ENCODE data around the gene PHB1.
"Not testable (repeated sequence)": the region's sequence is repeated elsewhere in the genome, so short reads cannot be mapped to it uniquely, and the experiment has no call there.

The PHB1 gene

DNA sequence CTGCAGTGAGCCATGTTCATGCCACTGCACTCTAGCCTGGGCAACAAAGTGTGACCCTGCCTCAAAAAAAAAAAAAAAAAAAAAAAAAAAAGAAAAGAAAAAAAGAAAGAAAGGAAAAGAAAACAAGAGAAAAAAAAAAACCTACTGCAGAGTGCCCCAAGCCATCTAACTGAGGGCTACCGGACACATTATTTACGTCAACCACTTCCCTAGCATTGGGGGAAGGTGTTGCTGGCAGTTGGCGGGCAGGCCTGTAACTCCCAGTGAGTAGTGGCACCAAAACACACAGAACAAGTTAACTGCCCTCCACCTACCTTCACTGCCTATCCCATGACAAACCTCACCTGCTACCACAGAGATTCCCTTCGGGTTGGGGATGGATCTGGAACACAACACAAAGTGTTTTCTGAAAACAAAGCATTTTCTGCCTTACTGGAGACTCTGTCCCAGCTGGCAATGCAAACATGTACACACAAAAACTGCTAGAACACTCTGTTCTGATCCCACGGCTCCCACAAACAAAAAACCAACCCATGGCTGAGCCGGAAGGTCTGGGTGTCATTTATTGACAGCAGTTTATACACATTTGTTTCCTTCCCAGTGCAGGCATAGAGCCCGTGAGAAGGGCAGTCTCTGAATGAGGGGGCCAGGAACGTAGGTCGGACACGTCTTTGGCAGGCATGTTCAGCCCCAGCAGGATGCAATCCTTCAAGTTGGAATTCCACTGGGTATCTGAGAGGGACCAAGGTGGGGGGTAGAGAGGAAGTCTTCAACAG lies 11.0 kb downstream of the PHB1 start:
- no peak for DNase-seq

DNA sequence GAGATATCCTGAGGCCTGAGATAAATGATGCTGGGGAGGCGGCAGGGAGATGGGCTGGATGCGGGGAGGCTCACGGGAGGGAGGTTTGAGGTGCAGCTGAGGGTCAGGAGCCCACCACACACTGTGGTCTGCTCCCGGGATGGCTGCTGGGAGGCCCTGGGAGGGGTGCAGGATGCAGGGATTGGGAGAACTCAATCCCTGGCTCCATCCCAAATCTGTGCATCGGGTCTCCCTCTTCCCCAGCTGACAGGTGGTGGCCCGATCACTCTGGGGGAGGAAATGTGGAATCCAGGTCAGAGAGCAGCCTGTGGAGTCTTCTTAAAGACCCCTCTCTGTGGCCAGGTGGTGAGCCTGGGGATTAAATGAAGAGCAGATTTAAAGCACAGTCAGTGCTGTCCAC lies 12.0 kb downstream of the PHB1 start:
- DNase-seq = no peak

DNA sequence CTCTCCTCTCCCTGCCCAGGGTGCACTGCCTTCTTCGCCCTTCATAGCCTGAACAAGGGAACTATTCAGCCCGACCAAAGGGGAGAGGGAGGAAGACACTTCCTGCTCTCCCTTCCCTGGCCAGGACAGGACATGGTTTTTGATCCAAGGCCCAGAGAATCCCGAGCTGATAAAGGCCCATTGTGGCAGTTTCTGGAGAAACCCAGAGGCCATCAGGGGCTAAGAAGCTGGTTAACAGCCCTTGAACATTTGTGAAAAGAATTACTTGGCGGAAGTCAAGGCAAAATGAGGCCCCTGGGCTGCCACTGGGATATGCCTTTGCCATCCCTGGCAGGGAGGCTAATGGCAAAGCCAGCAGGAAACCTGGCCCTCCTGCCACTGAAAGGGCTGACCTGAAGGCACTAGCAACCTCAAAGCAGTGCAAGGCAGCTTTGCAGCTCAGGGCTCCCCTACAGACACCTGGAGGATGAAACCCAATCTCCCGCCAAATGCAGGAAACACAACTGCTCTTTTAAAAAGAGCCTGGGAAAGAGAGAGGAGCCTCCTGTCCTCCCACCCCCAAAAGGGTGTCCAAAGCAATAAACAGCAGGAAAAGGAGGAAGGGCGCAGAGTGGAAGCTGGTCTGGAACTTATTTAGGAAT lies 12.6 kb downstream of the PHB1 start:
- no peak for DNase-seq

DNA sequence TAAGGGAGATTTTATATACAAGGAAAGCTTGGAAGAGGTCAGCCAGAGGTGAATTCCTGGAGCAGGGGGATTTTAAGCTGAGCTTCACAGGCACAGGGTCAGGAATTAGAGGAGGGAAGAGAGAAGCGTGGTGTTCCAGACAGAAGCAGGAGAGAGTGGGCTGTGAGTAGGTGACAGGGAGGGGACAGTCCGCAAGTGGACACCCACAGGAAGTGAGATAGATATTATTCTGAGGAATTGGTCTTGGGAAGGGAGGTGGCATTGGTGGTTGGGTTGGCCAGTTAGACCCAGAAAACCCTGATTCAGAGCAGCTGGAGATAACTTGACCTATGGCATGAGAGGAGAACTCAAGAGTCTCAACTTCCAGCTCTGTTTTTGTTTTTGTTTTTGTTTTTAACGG lies 14.7 kb downstream of the PHB1 start:
- no peak for DNase-seq

DNA sequence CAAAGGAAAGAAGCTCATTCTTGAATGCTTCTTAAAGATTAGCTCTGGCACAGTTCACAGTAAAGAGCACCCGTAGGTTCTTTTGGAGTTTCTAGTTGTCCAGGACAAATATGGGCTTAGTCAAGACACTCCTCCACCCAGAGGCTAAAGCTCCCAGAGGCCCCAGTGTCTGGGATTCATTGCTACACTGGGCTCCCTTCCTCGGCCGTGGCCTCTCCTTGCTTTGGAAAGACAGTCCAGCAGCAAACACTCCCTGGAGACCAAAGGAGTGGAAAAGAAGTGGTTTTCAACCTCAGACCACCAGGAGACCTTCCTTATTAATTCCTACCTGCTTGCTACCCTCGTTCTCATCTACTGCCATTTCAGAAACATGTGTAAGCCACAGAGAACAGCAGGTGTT lies 17.1 kb downstream of the PHB1 start:
- no peak for DNase-seq

DNA sequence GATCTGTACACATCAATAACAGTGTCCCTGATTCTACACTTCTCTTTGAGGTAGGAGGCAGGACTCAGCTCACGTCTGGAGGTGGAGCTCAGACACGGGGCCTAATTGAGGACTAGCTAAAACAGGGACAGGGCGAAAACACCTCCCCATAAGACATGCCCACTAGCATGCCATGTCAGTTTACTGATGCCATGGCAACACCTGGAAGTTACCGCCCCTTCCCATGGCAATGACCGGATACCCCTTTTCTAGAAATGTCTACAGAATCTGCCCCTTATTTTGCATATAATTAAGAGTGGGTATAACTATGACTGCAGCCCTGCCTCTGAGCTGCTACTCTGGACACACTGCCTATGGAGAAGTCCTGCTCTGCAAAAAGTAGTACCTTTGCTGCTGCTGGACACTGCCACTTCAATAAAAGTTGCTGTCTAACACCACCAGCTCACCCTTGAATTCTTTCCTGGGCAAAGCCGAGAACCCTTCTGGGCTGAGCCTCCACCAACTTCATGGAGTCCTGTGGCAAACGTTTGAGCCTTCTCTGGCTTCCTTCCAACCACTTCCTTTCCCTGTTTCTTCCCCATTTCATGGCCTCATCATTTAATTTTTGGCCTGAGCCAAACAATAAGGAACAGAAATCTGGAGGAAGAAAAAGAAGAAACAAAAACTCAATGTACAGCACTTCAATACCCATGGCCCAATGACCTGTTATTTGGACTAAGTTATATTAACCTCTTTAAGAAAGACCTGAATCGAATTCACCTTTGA lies 21.0 kb downstream of the PHB1 start:
- no peak for DNase-seq

DNA sequence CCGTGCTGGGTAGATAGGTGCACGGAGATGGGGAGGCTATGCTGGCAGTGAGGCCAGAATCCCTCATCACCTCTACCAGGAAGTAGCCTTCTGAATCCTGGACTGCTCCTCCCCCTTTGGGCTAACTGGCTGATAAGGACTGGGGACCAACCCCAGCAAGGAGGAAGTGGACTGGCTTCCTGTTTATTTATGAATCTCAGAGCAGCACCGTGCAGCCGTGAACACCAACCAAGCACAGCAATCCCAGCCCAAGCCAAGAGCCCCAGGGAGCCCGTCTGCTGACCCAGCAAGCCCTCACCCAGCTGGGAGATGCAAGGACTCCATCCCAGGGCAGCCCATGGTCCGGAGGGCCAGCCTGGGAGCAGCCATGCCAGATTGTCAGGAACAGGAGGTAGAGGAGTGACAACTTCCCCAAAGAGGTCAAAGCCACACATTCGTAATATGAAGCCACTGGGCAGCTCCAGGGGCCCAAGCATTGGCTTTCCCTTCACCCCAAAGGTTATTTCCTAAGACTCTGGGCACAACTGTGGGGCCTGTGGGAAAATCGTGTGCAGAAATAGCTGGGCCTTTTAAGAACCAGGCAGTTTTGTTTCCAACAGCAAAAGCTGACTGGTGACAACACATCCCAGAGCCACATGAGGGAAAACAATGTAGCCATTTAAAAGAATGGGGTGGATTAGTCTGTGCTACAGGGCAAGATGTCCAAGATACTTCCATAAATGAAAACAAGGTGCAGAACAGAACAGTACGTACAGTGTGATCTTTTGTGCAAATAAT lies 23.9 kb downstream of the PHB1 start:
- DNase-seq = no peak

DNA sequence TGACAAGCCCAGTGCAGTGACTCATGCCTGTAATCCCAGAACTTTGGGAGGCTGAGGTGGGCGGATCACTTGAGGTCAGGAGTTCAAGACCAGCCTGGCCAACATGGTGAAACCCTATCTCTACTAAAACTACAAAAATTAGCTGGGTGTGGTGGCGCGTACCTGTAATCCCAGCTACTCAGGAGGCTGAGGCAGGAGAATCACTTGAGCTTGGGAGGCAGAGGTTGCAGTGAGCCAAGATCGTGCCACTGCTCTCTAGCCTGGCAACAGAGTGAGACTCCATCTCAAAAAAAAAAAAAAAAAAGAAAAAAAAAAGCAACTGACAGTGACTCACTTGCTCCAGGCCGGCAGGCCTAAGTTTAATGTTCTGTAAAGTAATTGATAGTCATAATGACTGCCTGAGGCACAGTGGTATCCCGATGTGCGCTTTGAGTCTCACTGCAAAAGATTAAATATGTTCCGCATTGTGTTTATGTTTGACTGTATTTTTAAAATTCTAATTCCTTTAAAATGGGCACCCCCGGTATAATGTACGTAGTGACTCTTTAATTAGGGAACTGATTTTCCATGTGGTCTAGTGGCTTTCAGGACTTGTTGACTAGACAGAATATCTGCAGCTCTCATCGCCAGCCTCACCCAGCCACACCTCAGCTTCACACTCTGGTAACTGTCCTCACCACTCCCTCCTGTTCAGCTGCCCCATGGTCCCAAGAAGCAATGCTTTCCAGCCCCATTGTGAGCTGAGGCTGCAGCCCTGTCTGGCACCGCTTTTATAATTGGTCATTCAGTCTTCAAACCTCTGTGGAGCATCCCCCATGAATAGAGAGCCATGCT lies 25.0 kb downstream of the PHB1 start:
- not testable (repeated sequence) for DNase-seq

DNA sequence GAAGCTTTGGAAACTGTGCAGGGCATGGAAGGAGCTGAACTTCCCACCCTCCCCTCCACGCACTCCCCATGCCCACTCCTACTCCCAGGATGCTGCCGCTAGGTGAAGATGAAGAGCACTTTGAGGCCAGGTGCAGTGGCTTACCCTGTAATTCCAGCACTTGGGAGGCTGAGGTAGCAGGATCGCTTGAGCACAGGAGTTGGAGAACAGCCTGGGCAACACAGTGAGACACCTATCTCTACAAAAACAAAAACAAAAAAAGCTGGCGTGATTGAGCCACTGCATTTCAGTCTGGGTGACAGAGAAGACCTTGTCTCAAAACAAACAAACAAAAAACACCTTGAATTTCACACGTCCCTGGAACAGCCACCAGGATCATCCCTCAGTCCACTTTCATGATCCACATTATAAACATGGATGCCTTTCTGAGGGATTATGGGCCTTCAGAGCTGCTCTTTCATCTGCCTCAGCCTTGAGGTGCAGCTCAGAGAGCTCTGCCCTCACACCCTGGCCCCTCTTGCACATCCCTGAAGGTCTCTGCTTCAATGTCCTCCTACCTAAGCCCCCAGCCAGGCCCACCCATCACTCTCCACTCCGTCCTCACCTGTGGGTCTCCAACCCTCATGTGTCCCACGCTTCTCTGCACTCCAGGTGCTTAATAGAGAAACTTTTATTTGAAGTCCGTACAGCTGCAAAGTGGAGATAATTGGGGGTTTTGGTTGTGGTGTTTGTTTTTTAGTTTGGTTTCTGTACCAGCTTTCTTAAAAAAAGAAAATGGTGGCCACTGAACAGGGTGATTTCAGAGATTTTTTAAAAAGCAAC lies 25.8 kb downstream of the PHB1 start:
- no peak for DNase-seq

DNA sequence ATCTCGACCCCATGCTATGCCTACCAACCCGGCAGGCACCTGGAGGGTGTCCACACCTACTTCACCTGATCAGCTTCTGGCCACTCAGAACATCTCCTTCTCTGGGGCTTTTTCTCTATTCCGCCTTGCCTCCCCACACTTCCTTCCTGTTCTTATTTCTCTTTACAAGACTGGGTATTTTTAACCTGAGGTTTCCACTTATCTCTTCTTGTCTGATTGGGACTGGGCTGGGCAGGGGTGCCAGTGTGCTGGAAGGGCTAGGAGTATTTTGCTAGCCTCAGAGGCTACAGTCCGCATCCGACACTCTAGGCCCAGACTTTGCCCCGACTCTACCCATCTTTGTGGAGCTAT lies 26.4 kb downstream of the PHB1 start:
- DNase-seq = no peak

DNA sequence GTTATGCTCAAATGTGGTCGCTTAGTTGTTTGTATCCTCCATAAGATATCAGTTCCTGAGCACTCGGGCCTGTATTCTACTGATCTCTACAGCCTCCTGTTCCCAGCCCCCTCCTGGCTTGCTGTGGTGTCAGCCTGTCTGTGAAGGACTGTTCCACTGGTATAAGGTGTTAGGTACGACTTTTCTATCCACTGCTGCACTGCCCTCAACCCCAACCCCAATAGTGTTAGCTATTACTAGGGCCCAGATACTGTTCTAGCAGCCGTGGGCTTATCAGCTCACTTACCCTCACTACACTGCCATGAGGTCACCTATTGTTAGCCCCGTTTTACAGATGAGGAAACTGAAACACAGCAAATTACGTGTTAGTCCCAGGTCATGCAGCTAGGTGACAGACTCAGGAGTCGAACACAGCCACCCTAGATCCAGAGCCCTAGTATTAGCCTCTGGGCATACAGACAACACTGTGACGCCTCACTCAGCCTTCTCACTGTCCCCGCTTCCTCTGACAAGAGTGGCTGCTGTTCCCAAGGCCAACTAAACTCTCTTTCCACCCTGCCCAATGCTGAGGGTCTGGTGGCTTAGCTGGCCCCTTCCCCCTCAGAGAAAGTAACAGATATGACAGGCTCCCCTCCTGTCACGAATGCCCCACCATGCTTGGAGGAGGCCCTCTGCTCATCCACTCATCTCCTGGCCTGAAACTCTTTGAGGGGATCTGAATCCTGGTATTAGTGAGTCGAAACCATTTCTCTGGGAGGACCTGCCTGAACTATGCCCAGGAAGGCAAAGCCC lies 27.0 kb downstream of the PHB1 start:
- DNase-seq = no peak

DNA sequence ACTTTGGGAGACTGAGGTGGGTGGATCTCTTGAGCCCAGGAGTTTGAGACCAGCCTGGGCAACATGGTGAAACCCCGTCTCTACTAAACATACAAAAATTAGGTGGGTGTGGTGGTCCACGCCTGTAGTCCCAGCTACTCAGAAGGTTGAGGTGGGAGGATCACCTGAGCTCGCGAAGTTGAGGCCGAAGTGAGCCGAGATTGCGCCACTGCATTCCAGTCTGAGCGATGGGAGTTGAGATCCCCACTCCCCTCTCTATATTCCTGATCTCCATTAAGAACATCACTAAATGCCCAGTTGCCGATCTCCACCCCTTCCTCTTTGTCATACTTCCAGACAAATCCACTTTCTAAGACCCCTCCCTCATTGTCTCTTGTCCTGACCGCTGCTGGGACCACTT lies 28.3 kb downstream of the PHB1 start:
- DNase-seq = no peak

DNA sequence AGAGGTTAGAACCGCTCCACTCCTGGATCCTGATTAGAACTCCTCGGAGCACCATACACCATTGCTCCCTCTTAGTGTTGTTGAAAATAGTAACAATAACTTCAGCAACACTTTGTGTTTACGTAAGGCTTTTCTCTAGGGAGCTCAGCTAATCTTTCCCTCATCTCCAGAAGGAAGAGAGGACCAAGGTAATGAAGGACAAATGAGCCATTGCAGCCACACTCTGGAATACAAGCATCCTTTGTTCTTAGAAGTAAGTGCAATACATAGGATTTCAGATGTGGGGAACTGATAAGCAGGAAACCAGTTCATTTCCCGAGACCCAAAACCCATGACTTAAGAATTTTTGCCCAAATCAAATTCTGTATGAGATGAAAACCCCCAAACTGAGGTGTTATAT lies 29.7 kb downstream of the PHB1 start:
- DNase-seq = no peak

DNA sequence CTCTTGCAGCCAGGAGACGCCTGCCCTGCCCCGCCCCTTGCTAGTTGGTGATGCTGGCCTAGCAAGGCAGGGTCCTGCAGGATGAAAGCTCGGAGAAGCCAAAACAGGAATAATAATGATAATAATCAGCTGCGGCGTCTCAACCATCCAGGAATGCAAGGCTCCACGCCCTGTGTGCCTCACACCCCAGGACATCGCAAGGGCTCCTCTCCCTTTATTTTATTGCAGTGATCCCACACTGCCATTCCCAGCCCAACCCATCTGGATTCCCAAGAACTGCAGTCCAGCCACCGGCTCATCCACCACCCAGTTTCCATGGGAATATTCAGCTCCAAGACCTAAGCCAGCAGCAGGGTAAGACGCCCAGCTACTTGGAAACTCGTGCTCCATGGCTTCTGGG lies 31.6 kb downstream of the PHB1 start:
- DNase-seq = no peak

DNA sequence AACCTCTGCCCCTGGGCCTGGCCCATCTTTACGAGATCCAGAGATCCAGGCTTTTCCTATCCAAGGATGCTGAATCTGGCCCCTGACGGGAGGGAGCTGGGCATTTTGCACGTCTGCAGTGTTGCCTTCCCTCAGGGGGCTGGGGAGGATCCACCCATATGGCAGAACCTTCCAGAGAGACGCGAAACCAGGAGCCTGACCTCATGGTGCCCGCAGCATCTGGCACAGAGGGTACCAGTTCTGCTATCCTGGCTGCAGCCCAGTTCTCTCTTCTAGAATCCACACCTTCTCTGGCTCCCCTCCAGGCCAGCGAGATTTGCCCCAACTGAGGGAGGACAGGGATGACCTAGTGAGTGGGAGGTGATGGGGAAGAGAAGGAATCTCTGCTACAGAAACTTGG lies 32.1 kb downstream of the PHB1 start:
- no peak for DNase-seq

DNA sequence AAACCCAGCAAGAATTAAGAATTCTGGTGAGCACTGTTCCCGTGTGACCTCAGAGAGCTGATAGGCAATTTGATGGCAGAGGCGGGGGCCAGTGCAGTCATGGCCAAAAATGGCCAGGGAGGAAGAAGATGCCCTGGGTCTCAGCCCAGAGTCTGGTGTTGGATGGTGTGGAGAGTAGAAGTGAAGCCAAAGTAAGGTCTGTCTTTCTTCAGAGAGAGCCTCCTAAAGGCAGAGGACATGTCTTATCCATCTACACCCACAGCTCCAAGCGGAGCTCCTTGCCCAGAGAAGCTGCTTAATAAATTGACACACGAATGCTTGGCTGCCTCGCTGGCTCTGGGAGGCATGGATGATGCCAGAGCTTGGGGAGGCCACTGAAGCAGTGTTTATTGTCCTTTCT lies 32.9 kb downstream of the PHB1 start:
- no peak for DNase-seq

DNA sequence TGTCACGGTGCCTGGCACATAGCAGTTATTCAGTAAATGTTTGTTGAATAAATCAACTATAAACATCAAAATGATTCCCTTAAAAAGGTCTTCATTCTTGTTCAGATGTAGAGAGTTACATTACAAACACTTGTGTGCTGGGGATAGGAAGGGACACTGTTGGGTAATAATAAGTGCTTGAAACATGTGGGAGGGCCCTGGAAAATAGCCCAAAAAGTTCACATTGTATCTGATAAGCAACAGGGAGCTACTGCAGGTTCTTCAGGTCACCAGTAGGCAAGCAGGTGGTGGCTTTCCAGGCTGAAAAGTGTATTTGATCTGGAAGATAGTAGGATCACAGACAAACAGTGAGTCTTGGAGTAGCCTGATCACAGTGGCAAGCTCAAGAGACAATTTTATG lies 33.6 kb downstream of the PHB1 start:
- no peak for DNase-seq

DNA sequence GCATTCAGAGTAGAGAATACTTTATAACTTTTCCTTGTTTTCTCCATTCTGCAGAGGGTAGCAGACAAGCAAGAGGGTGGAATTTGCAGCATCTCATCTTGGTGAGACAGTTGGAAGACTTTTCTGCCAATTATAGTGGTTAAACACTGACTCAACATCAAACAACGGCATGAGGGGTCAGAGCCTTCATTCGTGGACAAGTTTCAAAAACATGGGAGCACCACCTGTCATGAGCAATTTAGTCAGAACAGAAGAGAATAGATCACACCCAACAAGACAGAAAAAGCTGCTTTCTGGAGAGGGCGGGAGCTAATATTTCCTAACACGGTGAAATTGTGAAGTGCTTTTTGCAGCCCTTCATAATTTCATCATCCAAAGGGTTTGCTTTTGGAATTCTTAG lies 34.8 kb downstream of the PHB1 start:
- DNase-seq = no peak

DNA sequence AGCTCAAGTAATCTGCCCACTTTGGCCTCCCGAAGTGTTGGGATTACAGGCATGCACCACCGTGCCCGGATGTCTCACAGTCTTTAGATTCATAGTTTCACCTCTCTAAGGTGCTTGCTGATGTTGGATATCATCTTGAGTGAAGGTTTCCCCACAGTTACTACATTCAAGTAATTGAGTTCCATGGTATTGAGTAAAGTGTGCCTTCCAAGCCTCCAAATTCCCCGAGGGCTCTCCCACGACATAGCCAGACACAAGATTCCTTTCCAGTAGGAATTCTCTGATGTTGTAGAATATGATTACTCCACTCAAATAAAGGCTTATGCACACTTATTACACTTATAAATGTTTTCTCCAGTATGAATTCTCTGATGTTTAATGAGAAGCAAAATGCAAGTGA lies 36.4 kb downstream of the PHB1 start:
- DNase-seq = no peak

DNA sequence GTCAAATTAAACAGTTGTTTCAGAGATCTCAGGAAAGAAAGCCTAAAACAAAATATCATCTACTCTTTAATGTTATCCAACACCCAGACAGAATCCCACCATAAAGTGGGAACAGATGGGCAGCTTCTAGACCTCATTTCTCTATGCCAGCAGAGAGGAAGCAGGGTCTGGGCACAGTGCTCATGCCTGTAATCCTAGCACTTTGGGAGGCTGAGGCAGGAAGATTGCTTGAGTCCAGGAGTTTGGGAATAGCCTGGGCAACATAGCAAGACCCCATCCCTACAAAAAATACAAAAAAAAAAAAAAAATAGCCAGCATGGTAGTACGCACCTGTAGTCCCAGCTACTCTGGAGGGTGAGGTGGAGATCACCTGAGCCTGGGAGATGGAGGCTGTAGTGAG lies 39.1 kb downstream of the PHB1 start:
- DNase-seq = no peak

DNA sequence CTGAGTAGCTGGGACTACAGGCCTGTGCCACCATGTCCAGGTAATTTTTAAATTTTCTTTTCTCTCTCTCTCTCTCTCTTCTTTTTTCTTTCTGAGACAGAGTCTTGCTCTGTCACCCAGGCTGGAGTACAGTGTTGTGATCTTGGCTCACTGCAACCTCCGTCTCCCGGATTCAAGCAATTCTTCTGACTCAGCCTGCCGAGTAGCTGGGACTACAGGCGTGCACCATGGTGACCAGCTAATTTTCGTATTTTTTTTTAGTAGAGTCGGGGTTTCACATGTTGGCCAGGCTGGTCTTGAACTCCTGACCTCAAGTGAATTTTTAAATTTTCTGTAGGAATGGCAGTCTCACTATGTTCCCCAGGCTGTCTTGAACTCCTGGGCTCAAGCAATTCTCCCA lies 41.6 kb downstream of the PHB1 start:
- no peak for DNase-seq
